H1 (cell line): Measurements from ENCODE around the gene UBR3. TPM values are rescaled to one million over a fixed set of nuclear protein-coding genes. Genes with fewer than 3 reads are reported as not detected.

Experiments
- CTCF ChIA-PET: fragments of 300-600 bp; sonication (Branson Sonifier 250); formaldehyde crosslinking; loops from one replicate; lab custom pipeline; 2021; ENCODE audit not compliant: partially characterized antibody; lab: Charles Lee
- POLR2A ChIA-PET: fragments of 300-600 bp; sonication (Branson Sonifier 250); formaldehyde crosslinking; loops from one replicate; lab custom pipeline; 2021; ENCODE audit warnings: inconsistent platforms; ENCODE audit not compliant: partially characterized antibody; lab: Charles Lee
- DNase-seq, 2 experiments: peaks; one replicate each; pipeline versions ENCODE4 v3.0.0 to v3.0.0-alpha.2; 2010 to 2022; ENCODE audit warnings: low spot score in 2 of 2, low read depth in 1 of 2, mixed read lengths in 1 of 2
- FAIRE-seq: peaks from 2 replicates; lab custom pipeline; 2011; peaks lifted over from hg19 to GRCh38; lab: Jason Lieb, UNC
- H2AFZ ChIP-seq: 2 replicates; pipeline ENCODE4 v1.8.1; 2012; ENCODE audit warnings: low read length, inconsistent platforms
- H2AK5ac ChIP-seq: 2 replicates; pipeline ENCODE4 v1.6.1; 2013; ENCODE audit warnings: low read depth, low read length
- H2BK120ac ChIP-seq: replicated peaks from 2 replicates; pipeline ENCODE3; 2013; ENCODE audit warnings: low read depth, low read length, inconsistent platforms
- H2BK12ac ChIP-seq: 2 replicates; pipeline ENCODE4 v1.6.1; 2013; ENCODE audit warnings: low read depth, low read length
- H2BK15ac ChIP-seq: 2 replicates; pipeline ENCODE4 v1.6.1; 2013; ENCODE audit warnings: low read length
- H2BK20ac ChIP-seq: 2 replicates; pipeline ENCODE4 v1.6.1; 2013; ENCODE audit warnings: low read length
- H2BK5ac ChIP-seq: 2 replicates; pipeline ENCODE4 v1.6.1; 2013; ENCODE audit warnings: low read depth, low read length
- H3K14ac ChIP-seq: 2 replicates; pipeline ENCODE4 v1.6.1; 2013; ENCODE audit warnings: inconsistent platforms; ENCODE audit not compliant: insufficient read length
- H3K18ac ChIP-seq: 2 replicates; pipeline ENCODE4 v1.6.1; 2013; ENCODE audit warnings: low read length; ENCODE audit errors: extremely low read depth
- H3K23ac ChIP-seq: 2 replicates; pipeline ENCODE4 v1.6.1; 2013; ENCODE audit warnings: inconsistent platforms; ENCODE audit not compliant: insufficient read length
- H3K23me2 ChIP-seq: 2 replicates; pipeline ENCODE4 v1.6.1; 2013; ENCODE audit warnings: low read depth, low read length
- H3K27ac ChIP-seq: 2 replicates; pipeline ENCODE4 v1.6.1; 2011; ENCODE audit warnings: low read depth, low read length, inconsistent platforms
- H3K27me3 ChIP-seq, 4 experiments: replicated peaks in 1 of 4; 1 replicate in 1 of 4; 2 replicates in 3 of 4; pipeline versions ENCODE4 v1.6.1 to v1.8.1; 2011 to 2013; ENCODE audit warnings: low read length in 3 of 4, mild to moderate bottlenecking in 3 of 4, inconsistent platforms in 2 of 4, mixed read lengths in 2 of 4, moderate library complexity in 1 of 4; ENCODE audit not compliant: control insufficient read depth in 3 of 4, insufficient read depth in 3 of 4; ENCODE audit errors: extremely low read depth in 1 of 4
- H3K36me3 ChIP-seq, 4 experiments: 2 replicates each; pipeline versions ENCODE4 v1.6.1 to v1.8.1; 2011 to 2013; ENCODE audit warnings: mild to moderate bottlenecking in 4 of 4, low read length in 3 of 4, moderate library complexity in 2 of 4, control low read depth in 1 of 4, inconsistent platforms in 1 of 4; ENCODE audit not compliant: insufficient read depth in 4 of 4, control insufficient read depth in 2 of 4
- H3K4ac ChIP-seq: replicated peaks from 2 replicates; pipeline ENCODE3; 2013; ENCODE audit warnings: low read length, low read depth, mixed read lengths, inconsistent platforms; ENCODE audit not compliant: insufficient read length
- H3K4me1 ChIP-seq, 4 experiments: replicated peaks in 1 of 4; 1 replicate in 1 of 4; 2 replicates in 3 of 4; pipeline versions ENCODE4 v1.6.1 to v1.8.1; 2011 to 2013; ENCODE audit warnings: low read length in 3 of 4, inconsistent platforms in 2 of 4, mixed read lengths in 1 of 4; ENCODE audit not compliant: insufficient read depth in 4 of 4, control insufficient read depth in 3 of 4
- H3K4me2 ChIP-seq, 2 experiments: 2 replicates each; pipeline versions ENCODE4 v1.6.1 to v1.8.1; 2011 to 2013; ENCODE audit warnings: low read depth in 2 of 2, low read length in 2 of 2, control low read depth in 1 of 2, inconsistent platforms in 1 of 2, mild to moderate bottlenecking in 1 of 2; ENCODE audit not compliant: insufficient read depth in 1 of 2
- H3K4me3 ChIP-seq, 4 experiments: fragments of 200-600, 300-600 bp in 1 of 4; sonication (generic), shearing (Covaris generic), sonication (Bioruptor Twin) in 1 of 4; 2 replicates each; pipeline versions ENCODE4 v1.5.1 to v1.8.1; 2011 to 2016; ENCODE audit warnings: low read length in 4 of 4, low read depth in 3 of 4, control low read depth in 2 of 4, inconsistent platforms in 2 of 4, mild to moderate bottlenecking in 2 of 4, mixed read lengths in 1 of 4, moderate library complexity in 1 of 4; ENCODE audit not compliant: insufficient read depth in 2 of 4; ENCODE audit errors: extremely low read depth in 1 of 4
- H3K56ac ChIP-seq: replicated peaks from 2 replicates; pipeline ENCODE3; 2013; ENCODE audit warnings: low read depth, mild to moderate bottlenecking, mixed read lengths, low read length, inconsistent platforms; ENCODE audit not compliant: insufficient read length
- H3K79me1 ChIP-seq: 2 replicates; pipeline ENCODE4 v1.6.1; 2013; ENCODE audit warnings: low read depth, low read length, control low read depth
- H3K79me2 ChIP-seq, 2 experiments: 2 replicates each; pipeline versions ENCODE4 v1.6.1 to v1.8.1; 2012 to 2013; ENCODE audit warnings: low read length in 2 of 2, mild to moderate bottlenecking in 2 of 2, inconsistent platforms in 1 of 2; ENCODE audit not compliant: insufficient read depth in 2 of 2, control insufficient read depth in 1 of 2
- H3K9ac ChIP-seq, 4 experiments: replicated peaks in 1 of 4; 1 replicate in 1 of 4; 2 replicates in 3 of 4; pipeline versions ENCODE4 v1.6.1 to v1.8.1; 2011 to 2013; ENCODE audit warnings: low read depth in 3 of 4, low read length in 3 of 4, control low read depth in 2 of 4, mild to moderate bottlenecking in 2 of 4, moderate library complexity in 2 of 4, inconsistent platforms in 1 of 4; ENCODE audit errors: extremely low read depth in 1 of 4
- H3K9me3 ChIP-seq, 2 experiments: 2 replicates each; pipeline versions ENCODE4 v1.6.1 to v1.8.1; 2012 to 2013; ENCODE audit warnings: mild to moderate bottlenecking in 2 of 2, moderate library complexity in 2 of 2, control low read depth in 1 of 2, inconsistent platforms in 1 of 2, low read depth in 1 of 2, low read length in 1 of 2, mixed read lengths in 1 of 2; ENCODE audit not compliant: insufficient read depth in 2 of 2
- H4K20me1 ChIP-seq, 2 experiments: replicated peaks in 1 of 2; 2 replicates each; pipeline versions ENCODE3 to v1.8.1; 2011 to 2013; ENCODE audit warnings: inconsistent platforms in 2 of 2, low read length in 2 of 2, mild to moderate bottlenecking in 1 of 2; ENCODE audit not compliant: insufficient read depth in 2 of 2, control insufficient read depth in 1 of 2
- H4K5ac ChIP-seq: 2 replicates; pipeline ENCODE4 v1.6.1; 2013; ENCODE audit warnings: low read length, low read depth, mixed read lengths, inconsistent platforms; ENCODE audit not compliant: insufficient read length
- H4K8ac ChIP-seq: 2 replicates; pipeline ENCODE4 v1.8.0; 2013; ENCODE audit warnings: mild to moderate bottlenecking, moderate library complexity, low read length, inconsistent platforms; ENCODE audit not compliant: insufficient read depth; ENCODE audit errors: extremely low read depth
- H4K91ac ChIP-seq: replicated peaks from 2 replicates; pipeline ENCODE3; 2013; ENCODE audit warnings: low read length, mixed read lengths, inconsistent platforms; ENCODE audit not compliant: insufficient read length
- SP2 ChIP-seq: IDR thresholded peaks from 2 replicates; pipeline ENCODE4 v1.6.1; 2012; ENCODE audit warnings: mild to moderate bottlenecking, low read length, inconsistent platforms
- WGBS, 2 experiments: shearing (Covaris generic) in 1 of 2; methylation state at CpG; one replicate each; pipeline versions ENCODE4 v1.1.6 to v1.1.7; 2013 to 2015; ENCODE audit warnings: low lambda C conversion rate in 2 of 2, mixed read lengths in 2 of 2, inconsistent platforms in 1 of 2, low coverage in 1 of 2, missing lambda C conversion rate in 1 of 2; ENCODE audit not compliant: insufficient replicate concordance in 2 of 2, insufficient coverage in 1 of 2, insufficient read length in 1 of 2; ENCODE audit errors: extremely low coverage in 1 of 2, missing lambda C conversion rate in 1 of 2; 5-methylcytosine and 5-hydroxymethylcytosine counted together
- polyA plus RNA-seq, 7 experiments: library from polyadenylated mRNA; depleted of rRNA in 3 of 7; stranded (reverse) in 5 of 7; unstranded in 2 of 7; fragments of >200 nt in 5 of 7; fragments of 200-250 nt in 2 of 7; gene quantifications; 1 replicate in 5 of 7; 2 replicates in 1 of 7; 4 replicates in 1 of 7; pipeline versions ENCODE4 v1.2.1 to v1.2.3, GENCODE V29; 2011 to 2013; ENCODE audit warnings: missing spikeins in 2 of 7, mixed read lengths in 2 of 7
- total RNA-seq: library from RNA; stranded (reverse); fragmentation: NEBNext Ultra II Directional; extraction: Animal tissue kit (Norgen Biotek cat#: 25700); gene quantifications from 2 replicates; pipeline ENCODE4 v1.2.1, GENCODE V29; 2021

UBR3 gene
- total and polyA plus RNA-seq, 2 of the 8 experiments (the other 6 are each of a cell fraction or from before 2014, with no cell fraction given), result 3.7 to 17.7 TPM

DNA sequence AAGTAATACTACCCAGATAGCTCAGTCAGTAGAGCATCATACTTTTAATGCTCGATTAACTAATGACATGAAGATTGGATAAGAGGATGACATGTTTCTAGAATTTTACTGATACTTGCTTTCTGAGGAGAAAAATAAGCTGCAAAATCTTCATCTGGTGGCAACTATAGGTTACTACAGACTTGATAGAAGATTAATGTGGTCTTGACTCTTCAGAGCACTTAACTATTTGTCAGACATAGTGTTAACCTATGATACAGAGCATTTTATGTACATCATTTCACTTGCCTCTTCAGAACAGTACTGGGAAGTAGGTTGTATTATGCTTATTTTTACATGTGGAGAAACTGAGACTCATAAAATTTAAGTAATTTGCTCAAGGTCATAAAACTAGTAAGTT, 83.9 kb downstream of the UBR3 start:
- Histone ChIP-seq H3K4me1 (no peaks in the 10 kb centered on the region), H3K56ac (no peak overlapping the region), H3K14ac (no peak overlapping the region), H3K9me3 (no peaks in the 10 kb centered on the region), H2BK5ac (no peak overlapping the region), H3K36me3 (no peaks in the 10 kb centered on the region), H4K20me1 (no peaks in the 10 kb centered on the region), H3K79me1 (no peaks in the 10 kb centered on the region), H2BK120ac (no peak overlapping the region), H4K8ac (no peak overlapping the region), H2BK20ac (no peak overlapping the region), H3K4me2 (no peak overlapping the region), H3K27me3 (no peaks in the 10 kb centered on the region), H3K9ac (no peak overlapping the region), H3K23ac (no peak overlapping the region), H3K27ac (no peak overlapping the region), H2BK12ac (no peak overlapping the region), H3K23me2 (no peaks in the 10 kb centered on the region), H2AK5ac (no peak overlapping the region), H2BK15ac (no peak overlapping the region), H4K5ac (no peak overlapping the region), H3K79me2 (no peaks in the 10 kb centered on the region), H3K4ac (no peak overlapping the region), H3K18ac (no peak overlapping the region), H2AFZ (no peak overlapping the region), H4K91ac (no peak overlapping the region), H3K4me3 (no peak overlapping the region)
- 85% methylated on average over 1 of the region's 1 CpG; no CpG with 5 or more reads in 1 of the 2 experiments for WGBS, 2 experiments
- FAIRE-seq (no peak), DNase-seq (no peak)
- POLR2A ChIA-PET, result no interaction called here
- CTCF ChIA-PET, result interaction anchor here (1.0 kb wide), 1 partner anchor 10 kb away, joined by 3 read pairs; no protein-coding TSS in a partner anchor
- TF ChIP-seq SP2, result no peak
